ENCODE measurements around the gene ZSWIM6.
"Not testable (repeated sequence)": the region's sequence is repeated elsewhere in the genome, so short reads cannot be mapped to it uniquely, and the experiment has no call there.

ZSWIM6 gene

DNA sequence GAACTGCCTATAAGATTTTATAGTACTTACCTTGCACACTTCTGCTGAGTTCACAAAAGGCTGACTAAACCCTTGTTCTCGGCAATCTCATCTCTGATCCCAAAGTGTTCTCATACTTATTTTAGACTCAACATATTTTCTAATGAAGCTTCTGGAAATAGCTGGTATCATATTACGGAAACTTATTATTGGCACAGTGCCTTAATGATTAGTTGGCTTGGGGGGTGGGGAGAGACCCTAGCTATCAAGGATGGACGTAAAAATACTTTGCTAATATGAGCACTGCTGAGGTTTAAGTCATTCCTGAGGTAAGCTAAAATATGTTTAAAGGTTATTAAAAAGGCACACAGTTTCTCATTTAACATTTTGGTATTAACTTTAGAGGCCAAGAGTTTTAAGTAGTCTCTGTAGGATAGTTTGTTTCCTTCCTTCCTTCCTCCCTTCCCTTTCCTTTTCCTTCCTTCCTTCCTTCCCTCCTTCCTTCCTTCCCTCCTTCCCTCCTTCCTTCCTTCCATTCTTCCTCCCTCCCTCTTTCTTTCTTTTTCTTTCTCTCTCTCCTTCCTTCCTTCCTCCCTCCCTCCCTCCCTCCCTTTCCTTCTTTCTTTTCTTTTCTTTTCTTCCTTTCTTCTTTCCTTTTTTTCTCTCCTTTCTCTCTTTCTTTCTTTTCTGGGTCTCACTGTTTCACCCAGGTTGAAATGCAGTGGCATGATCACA is 31.5 kb downstream of the ZSWIM6 start:
- no peak for DNase-seq (ENCODE audit: low read depth)

DNA sequence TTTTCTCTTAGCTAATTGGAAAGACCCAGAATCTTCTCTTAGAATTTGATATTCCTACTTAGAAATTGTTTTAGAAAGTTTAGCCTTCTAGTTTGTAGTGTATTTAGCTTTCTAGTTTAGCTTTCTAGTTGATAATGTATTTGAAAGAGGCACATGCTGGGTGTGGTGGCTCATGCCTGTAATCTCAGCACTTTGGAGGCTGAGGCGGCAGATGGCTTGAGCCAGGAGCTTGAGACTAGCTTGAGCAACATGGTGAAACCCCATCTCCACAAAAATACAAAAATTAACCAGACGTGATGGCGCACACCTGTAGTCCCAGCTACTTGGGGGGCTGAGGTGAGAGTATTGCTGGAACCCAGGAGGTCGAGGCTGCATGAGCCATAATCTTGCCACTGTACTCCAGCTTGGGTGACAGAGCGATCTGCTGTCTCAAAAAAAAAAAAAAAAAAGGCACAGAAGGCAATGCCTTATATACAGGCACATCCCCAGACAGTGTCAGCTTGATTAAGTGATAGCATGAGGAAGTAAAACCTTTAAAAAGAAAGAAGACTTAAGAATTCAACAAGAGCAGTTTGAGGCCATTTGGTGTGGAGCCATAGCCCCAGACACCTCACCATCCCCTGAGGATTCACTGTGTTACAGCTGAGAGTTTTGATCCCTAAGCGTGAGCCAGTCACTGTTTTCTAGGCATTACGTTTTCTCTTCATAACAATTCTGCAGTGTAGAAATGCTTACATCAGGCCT is 34.6 kb downstream of the ZSWIM6 start:
- no peak for DNase-seq (ENCODE audit: low read depth)

DNA sequence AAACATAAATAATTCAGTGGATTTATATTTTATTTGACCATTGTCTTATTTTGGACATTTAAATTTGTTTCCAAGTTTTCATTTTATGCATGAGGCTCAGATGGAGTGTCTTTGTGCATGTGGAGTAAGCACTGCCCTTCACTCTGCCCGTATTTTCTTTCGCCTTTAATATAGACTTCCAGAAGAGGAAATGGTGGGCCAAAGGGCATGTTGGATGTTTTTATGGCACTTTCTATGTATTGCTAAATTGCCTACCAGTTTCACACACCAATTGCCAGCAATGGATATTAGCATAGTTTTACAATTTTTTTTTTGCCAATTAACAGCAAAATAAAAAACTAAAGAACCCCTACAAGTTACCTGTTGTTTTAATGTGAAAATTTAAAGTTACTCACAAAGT is 38.4 kb downstream of the ZSWIM6 start:
- no peak for DNase-seq (ENCODE audit: low read depth)

DNA sequence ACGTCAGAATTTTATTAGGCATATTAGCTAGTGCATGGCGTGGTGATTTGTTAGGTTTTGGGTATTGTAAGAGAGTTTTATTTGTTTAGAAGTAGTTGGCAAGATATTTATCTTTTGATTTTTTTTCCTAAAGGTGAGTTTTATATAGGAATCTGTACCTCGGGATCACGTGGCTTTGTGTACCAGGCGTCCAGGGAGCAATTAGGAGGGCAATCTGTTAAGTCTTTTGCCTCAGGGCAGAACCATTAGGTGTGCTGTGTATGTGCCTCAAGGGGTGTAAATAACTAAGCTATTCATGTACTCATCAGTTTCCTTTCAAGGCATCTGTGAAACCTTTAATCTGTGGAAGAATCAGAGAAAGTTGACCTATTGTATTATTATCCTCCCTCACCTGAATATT is 39.4 kb downstream of the ZSWIM6 start:
- DNase-seq (ENCODE audit: low read depth): no peak

DNA sequence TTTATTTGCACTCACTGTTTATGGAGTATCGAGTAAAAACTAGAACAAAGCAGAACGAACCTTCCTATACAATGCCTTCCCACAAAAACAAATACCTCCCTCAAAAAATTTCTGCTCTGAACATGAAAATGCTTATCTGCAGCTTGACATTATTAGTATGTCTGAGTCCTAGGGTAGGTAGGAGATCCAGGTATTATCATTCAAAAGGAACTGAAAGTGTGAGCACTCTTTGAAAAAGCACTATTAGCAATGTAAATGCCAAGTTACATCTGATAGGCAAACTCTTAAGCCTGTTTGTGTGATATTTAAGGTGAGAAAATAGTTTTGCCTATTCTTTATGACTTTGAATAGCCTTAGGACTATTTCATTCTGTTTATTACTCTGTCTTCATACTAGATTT is 47.6 kb downstream of the ZSWIM6 start:
- DNase-seq (ENCODE audit: low read depth): no peak

DNA sequence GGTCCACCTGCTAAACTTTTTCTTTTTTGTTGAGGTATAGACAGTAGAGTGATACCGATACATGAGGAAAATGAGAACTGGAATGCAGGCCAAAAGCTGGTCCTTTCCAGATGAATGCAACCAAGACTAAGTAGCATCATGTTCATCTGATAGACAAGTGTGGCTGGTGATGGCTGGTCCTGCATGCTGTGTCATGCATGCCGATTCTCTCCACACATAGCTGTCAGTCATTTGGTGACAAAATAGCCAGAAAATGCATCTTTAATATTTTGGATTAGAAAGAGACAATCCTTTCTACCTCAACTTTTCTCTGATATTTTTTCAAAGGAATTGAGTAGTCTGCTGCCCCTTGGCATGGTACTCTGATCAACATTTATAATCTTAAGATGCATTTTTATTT is 49.9 kb downstream of the ZSWIM6 start:
- no peak for DNase-seq (ENCODE audit: low read depth)

DNA sequence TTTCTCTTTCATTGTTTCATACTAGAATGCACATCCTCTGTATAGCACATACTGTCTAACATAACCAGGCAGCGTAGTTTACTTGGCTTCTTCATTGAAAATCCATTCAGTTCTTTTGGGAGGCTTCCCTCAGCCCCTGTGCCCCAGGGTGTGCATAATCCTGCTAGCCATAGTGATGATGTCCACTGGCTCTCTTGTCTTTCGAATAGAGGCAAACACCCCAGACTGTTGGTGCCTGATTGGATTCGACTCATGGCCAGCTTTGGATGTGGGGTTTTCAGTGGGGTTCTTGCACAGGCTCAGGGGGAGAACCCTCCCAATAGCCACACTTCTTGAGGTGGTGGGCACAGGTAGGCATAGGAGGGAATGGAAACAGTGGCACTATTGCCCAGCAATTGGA is 53.6 kb downstream of the ZSWIM6 start:
- DNase-seq (ENCODE audit: low read depth): no peak

DNA sequence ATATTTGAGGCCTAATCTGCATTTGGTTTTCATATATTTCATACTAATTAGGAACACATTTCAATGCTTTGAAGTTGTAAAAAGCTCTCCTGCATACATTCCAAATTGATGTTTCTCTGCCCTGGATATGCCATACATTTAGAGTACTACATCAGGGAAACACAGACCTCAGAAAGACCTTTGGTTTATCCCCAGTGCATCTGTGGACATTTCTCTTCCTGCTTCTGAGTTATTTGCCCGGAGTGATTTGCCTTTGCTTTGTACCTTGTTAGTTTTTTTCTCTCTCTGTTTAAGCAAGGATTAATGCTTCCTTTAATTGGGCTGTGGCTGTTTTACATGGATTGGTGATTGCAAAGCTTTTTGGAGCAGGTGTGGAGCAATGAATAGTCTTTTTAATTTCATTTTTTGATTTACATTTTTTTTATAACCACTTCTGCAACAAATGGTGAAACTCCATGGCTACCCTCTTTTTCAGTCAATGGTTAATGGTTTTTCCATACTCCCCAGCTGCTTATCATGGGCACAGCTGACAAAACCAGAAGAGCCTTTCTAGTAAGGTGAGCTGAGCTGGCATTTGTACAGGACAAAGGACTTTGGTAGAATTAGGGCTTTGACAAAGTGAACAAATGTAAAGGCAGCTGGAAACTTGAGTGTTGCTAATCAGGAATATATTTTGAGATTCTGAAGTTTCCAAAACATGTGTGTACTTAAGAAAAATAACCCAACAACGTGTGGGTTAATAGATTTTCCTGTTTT is 54.2 kb downstream of the ZSWIM6 start:
- no peak for DNase-seq (ENCODE audit: low read depth)

DNA sequence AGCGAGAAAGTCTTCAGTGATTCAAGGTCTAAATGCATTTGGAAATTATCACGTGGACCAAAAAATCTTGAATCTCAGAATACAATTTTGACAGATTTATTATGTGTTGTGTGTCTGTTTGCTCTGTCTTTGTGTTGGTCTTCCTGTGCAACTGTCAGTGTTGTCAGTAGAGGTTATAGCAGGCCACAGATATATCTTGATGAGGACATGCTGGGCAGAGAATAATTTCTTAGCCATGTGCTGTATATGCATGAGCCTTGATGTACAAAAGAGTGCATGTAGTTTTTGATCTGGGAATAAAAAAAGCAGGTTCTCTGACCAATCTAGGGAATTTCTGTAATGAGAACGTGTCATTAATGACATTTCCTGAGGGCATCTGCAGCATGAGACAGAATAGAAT is 57.6 kb downstream of the ZSWIM6 start:
- DNase-seq (ENCODE audit: low read depth): no peak

DNA sequence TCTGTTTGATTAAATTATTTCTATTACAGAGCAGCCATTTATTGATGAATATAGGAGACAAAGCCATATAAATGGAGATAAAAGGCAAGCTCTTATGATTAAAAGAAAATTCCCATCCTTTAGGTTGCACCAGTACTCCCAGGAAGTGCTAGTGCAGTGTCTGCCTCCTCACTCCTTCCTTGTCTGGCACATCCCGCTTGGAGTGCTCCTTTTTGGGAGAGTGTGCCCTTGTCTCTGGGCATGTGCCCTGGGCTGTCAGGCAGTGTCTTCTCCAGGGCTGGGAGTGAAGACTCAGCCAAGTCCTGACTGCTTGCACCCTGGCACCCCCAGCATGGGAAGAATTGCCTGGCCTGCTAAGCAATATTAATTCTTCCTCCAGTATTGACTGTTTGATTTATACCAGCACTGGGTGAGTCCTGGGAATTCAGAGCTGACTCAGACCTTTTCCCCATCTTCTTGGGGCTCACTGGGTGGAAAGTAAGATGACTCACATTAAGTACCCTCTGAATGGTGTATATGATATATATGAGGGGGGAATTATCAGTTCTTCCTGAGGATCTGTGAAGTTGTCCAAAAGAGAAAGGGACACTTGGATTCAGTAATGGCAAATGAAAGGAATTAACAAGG is 62.1 kb downstream of the ZSWIM6 start:
- DNase-seq (ENCODE audit: low read depth): no peak

DNA sequence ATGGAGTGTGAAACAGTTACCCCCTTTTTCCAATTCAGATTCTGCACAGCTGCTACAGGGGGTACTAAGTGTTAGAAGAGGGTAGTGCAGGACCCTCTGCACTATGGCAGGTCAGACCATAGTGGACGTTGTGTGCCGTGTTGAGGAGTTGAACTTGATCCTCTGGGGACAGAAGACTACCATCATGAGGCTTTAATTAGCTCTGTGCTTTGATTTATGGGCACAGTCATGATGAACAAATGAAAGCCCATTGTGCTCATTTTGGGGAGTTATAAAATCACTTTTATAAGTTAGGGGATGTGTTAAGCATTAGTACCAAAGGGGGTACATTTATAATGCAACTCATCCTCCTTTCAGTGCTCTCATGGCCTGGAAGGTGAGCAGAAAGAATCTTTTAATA is 62.7 kb downstream of the ZSWIM6 start:
- DNase-seq (ENCODE audit: low read depth): no peak

DNA sequence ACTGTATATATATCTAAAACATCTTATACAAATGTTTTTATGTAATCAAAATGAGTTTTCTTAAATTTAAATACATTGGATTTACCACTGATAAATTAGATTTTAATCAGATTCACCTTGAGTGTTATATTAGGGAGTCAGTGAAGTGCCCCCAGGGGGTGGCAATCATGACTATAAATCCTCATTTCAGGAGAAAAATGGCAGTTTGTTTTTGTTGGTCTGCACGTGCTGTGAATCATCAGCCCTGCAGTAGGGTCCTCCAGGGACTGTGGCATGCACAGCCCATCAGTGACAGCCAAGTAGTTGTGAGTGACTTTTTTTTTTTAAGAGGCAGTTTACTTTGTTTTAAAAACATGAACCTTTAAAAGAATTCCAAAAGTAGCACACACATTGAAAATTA is 65.2 kb downstream of the ZSWIM6 start:
- no peak for DNase-seq (ENCODE audit: low read depth)

DNA sequence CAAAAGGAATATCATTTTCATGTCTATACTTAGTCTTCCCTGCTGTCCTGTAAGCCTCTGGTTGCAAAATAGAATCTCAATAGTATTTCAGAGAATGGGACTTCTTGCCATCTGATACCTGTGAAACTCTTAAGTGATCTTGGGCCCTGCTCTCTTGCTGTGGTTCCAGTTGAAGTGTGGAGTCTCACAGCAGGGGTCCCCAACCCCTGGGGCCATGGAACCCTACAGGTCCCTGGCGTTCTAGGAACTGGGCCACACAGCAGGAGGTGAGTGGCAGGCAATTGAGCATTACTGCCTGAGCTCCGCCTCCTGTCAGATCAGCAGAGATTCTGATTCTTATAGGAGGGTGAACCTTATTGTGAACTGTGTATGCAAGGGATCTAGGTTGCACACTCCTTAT is 65.9 kb downstream of the ZSWIM6 start:
- DNase-seq (ENCODE audit: low read depth): no peak

DNA sequence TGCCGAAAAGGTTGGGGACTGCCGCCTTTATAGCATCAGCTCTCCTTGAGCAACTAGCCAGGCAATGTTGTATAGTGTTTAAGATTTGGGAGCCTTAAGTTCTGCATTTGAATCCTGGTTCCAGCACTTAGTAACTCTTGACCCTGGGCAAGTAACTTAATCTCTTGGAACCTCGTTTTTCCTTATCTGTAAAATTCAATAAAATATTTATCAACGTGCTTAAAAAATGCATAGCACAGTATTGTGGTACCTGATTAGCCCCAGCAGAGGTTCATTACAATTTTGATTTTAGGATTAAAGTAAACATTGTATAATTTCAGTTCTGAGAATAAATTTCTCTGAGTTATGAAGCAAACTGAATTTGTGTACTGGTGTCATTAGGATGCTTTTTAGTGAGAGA is 66.4 kb downstream of the ZSWIM6 start:
- DNase-seq (ENCODE audit: low read depth): no peak

DNA sequence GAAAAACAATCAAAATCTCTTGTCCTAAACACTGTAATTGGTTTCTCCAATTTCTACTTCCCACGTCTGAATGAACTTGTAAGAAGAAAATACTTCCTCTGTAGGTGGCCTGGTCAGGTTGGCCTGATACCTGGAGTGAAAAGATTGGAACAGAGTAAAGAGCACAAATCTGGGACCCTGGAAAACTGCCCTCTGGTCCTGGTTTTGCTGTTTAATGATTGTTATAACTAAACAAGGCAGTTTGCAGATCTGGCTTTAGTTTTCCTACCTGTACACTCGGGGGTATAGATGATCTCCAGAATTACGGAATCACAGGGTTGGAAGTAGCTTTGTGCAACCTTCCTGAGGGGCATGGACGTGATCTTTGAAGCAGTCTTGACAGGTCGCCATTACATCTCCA is 67.6 kb downstream of the ZSWIM6 start:
- no peak for DNase-seq (ENCODE audit: low read depth)

DNA sequence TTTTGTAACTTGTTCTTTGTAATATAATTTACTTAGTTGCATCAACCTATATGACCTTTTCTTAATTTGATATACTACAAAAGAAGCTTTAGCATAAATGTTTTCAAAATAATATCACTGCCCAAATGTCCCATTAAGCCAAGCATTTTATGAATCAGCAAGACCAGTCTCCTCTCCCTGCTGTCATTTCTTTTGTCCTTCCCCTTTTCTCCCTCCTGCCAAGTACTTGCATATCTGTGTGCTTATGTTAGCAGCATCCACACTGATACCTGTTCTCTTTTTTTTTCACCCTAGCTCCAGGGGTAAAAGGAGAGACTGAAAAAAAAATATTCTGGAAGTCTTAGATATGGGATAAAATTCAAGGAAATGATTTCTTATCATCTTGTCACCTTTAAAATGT is 69.7 kb downstream of the ZSWIM6 start:
- peak; percentile 14 for DNase-seq (ENCODE audit: low read depth)

DNA sequence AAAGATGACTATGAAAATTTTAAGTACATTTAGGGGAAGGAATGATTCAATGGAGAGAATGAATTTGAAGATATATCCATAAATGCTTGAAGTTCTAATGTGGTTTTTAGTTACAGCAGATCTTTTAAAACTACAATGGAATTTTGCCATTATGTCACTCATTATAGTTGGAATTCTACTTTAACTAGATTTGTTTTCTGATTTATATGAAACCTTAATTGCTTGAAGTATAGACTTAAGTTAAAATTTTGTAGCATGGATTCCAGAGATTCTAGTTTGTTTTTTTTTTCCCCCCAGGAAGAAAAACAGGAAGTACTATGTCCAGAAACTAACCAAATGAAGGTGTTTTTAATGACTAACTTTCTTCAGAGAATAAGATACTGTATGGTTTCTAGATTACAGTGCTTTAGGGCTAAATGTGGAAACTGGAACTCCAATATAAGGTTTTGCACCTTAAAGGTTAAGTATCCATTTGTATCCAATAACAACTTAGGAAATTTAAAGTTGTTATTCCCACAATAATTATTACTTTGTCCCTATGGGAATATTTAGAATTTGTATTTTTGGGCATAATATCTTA is 70.3 kb downstream of the ZSWIM6 start:
- no peak for DNase-seq (ENCODE audit: low read depth)

DNA sequence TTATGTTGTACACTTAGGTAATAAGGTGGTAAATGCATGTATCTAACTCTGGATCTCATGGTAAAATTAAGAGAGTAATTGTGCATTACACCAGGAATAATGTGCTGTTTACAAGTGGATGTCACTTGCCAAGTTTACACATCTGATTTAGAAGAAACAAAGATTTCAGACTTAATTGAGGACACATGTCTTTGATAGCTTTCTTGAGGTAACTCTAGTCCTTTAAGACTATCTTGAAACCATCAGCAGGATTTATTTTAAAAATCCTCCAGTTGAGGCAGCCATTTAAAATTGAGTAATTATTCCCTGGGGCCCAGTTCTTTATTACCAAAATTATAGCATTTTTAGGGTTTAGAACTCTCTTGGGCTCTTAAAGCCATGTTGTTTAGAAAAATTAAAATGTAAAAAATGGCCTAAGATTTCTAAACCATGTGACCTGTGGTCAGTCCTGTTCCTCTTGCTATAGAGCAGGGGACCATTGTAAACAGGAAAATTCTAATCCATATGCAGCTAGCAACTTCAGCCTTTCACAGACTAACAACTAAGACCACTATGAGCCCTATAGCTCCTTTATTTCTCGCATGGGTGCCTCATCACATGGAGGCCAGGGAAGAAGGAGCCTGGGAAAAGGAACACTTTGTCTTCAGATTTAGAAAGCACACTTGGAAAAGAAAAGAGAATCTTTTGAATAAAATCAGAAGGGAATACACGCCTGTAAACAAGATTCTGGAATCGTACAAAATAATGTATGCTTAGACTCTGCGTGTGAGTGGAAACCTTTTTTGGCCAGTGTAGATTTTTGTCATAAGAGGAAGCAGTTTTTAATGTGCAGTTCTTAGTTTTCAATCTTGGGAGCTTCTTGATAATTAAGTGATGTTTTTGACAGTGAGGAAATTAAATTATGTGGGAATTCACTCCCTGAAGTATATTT is 71.2 kb downstream of the ZSWIM6 start:
- DNase-seq (ENCODE audit: low read depth): peak; percentile 35

DNA sequence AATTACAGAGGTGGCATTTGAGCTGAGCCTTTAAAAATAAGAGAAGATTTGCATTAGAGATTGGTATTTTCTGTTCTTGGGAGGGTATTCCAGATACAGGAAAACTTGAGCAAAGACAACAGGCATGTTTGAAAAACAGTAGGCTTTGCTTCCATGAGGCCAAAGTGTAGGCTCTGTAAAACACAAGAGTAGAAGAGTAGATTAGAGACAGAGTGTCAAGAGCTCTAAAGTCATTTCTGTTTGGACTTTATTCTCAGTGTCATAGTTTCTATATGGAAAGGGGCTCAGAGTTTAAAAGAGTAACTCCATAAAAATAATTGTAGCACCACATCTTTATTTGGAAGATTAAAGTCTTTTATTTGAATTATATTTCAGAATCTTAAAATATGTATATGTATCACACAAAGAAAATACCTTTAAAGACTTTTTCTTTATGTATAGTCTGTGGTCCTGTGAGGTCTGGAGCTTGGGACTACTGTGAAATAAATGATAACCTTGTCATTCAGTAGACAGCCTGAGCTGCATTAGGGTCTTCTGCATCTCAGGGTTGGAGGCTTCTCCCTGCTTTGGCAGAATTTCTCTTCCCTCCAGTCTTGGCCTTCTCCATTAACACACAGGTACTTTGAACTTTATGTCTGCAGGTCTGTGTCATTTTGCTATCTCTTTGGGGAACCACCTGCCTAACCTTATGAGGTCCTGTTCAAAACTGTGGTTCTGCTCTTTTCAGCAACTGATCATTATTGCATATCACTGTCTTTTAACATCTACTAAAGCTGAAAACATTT is 73.6 kb downstream of the ZSWIM6 start:
- no peak for DNase-seq (ENCODE audit: low read depth)

DNA sequence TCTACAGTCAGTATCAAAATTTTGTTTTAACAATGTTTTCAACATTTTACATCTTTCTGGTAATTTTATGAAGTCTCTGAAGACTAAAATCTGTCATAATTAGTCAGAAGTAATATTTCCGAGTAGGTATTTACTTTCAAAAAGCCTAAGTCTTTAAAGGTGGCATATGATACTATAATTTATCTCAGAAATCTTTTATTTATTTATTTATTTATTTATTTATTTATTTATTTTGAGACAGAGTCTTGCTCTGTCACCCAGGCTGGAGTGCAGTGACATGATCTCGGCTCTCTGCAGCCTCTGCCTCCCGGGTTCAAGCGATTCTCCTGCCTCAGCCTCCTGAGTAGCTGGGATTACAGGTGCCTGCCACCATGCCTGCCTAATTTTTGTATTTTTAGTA is 74.4 kb downstream of the ZSWIM6 start:
- not testable (repeated sequence) for DNase-seq (ENCODE audit: low read depth)

Data from fibroblast of gingiva (primary cell).